ENCODE data around the gene MYO5A. TPM values are rescaled to one million over a fixed set of nuclear protein-coding genes. Genes with fewer than 3 reads are reported as not detected.

Gene MYO5A
- total RNA-seq, 1 donor from 2014 or later: 15.7 TPM

DNA sequence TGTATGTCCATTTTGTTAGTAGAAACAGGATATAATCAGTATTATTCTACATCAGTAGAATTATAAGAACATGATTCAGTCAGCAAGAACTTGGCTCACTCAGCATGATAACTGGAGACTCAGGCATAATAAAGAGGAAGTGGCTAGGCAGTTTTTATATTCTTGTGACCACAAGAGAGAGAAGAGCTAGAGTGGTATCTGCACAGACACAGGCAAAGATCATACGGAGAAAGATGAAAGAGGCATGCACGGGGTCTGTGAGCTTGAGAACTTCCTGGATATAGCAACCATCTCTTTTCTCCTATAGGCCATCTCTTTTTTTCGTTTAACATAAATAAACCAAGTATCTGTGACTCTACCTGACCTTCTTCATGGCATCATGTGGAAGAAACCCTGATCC, 46.8 kb downstream of the MYO5A start:
- no peak for TF ChIP-seq CTCF (conservative IDR thresholded peaks at IDR 0.05; ENCODE audit: low read depth, low read length)
- no peak for DNase-seq (ENCODE audit: low read depth)
- no peak overlapping the region for H3K4me3 ChIP-seq (ENCODE audit: low read depth, low read length)

- no peak overlapping the region for H3K4me3 ChIP-seq (ENCODE audit: low read depth, low read length)
- DNase-seq (ENCODE audit: low read depth): no peak
- TF ChIP-seq CTCF (conservative IDR thresholded peaks at IDR 0.05; ENCODE audit: low read depth, low read length): no peak
Measured at GRCh38 chr15:52480990-52481389, 47.7 kb downstream of the MYO5A start.

GRCh38 chr15:52466716-52467115, 62.0 kb downstream of the MYO5A start:
- H3K4me3 ChIP-seq (ENCODE audit: low read depth, low read length): no peak overlapping the region

GRCh38 chr15:52466134-52466701, 62.5 kb downstream of the MYO5A start:
- DNase-seq (ENCODE audit: low read depth): no peak
- no peak overlapping the region for H3K4me3 ChIP-seq (ENCODE audit: low read depth, low read length)
- no peak for TF ChIP-seq CTCF (conservative IDR thresholded peaks at IDR 0.05; ENCODE audit: low read depth, low read length)

More at GRCh38 chr15:52466716-52467115, 62.0 kb downstream of the MYO5A start:
- DNase-seq (ENCODE audit: low read depth): no peak
- no peak for TF ChIP-seq CTCF (conservative IDR thresholded peaks at IDR 0.05; ENCODE audit: low read depth, low read length)

DNA sequence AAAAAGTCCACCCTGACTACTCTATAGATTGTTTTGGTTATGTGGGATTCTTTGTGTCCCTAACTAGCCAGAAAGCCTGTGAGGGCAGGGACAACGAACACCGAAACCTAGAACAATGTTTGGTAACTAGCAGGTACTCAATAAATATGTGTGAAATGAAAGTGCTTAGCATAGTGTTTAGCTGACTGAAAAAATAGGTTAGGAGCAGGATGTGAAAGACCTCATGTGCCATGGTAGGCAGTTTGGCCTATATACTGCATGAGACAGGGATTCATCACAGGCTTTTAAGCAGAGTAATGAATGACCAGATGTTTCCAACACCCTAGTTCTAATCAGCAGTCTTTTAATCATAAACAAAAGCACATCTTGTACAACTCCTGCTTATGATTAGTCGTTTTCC, 64.2 kb downstream of the MYO5A start:
- no peak overlapping the region for H3K4me3 ChIP-seq (ENCODE audit: low read depth, low read length)
- no peak for TF ChIP-seq CTCF (conservative IDR thresholded peaks at IDR 0.05; ENCODE audit: low read depth, low read length)
- DNase-seq (ENCODE audit: low read depth): no peak

- no peak for DNase-seq (ENCODE audit: low read depth)
- TF ChIP-seq CTCF (conservative IDR thresholded peaks at IDR 0.05; ENCODE audit: low read depth, low read length): no peak
- H3K4me3 ChIP-seq (ENCODE audit: low read depth, low read length): no peak overlapping the region
Measured at GRCh38 chr15:52464040-52464439, 64.6 kb downstream of the MYO5A start.

DNA sequence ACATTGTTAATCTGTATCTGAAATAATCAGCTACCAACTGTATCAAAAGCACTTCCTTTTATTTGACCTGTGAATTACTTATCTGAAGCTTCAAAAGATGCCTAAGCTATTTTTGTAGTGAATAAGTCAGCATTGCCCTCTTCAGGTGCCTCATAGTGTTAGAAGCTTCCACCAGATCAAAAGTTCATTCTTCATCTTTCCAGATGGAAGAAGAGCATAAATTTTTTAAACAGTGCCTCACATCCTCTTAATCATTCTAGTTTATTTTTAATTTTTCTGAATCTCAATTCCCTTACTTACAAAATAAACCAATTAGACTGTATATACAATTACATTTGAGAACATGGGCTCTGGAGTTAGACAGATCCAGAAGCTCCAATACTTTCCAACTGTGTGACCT, 65.0 kb downstream of the MYO5A start:
- H3K4me3 ChIP-seq (ENCODE audit: low read depth, low read length): no peak overlapping the region
- no peak for DNase-seq (ENCODE audit: low read depth)
- peak; percentile 42 for TF ChIP-seq CTCF (conservative IDR thresholded peaks at IDR 0.05; ENCODE audit: low read depth, low read length)
